ENCODE data around the gene GSC2. TPM values are rescaled to one million over a fixed set of nuclear protein-coding genes. Genes with fewer than 3 reads are reported as not detected.
A peak's percentile ranks its signal among the peaks of the same experiment; 100 is the strongest.

GSC2 gene
- total and polyA plus RNA-seq, 9 of the 15 experiments (the other 6 are each of a cell fraction or from before 2014, with no cell fraction given) = not detected

DNA sequence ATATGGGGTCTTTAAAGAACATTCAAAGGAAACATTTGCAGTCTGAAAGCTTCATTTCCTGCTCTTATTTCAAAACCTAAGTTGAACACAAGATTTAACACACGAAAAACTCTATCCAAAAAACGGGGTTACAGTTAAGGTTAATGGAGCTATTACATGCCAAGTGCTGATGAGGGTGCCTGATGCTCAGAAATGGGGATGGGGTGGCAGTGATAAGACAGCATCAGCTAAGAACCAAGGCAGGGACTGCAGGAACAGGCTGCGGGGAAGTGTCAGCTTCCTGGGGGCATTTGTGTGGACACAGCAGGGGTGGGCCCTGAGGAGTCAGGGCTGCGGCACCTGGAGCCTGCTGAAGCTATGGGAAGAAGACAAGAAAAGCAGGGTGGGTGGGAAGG lies 40.0 kb downstream of the GSC2 start:
- peaks cover 40% of the 10 kb centered on the region for H3K36me3 ChIP-seq (ENCODE audit: control insufficient read depth, insufficient read depth, low read length)
- ATAC-seq (peak; percentile 46), FAIRE-seq (no peak), DNase-seq (ENCODE audit: extremely low read depth in 1 of 4, low spot score in 3 of 4) (peak in 3 of 4 experiments; percentile 63 to 74 (median 66))
- H4K20me1 ChIP-seq (replicated peaks; ENCODE audit: control insufficient read depth, insufficient read depth, low read length) = peaks cover 41% of the 10 kb centered on the region
- peak overlapping the region; percentile 65 for H3K4me2 ChIP-seq (ENCODE audit: insufficient read depth, low read length)
- peak overlapping the region; percentile 47 for H3K27ac ChIP-seq (ENCODE audit: extremely low read depth, low read depth, low read length)
- H3K4me1 ChIP-seq (replicated peaks in 1 of 2; ENCODE audit: control insufficient read depth in 2 of 2, insufficient read depth in 2 of 2, low read length in 2 of 2) = peaks cover 44 to 49% of the 10 kb centered on the region in 2 experiments
- peak overlapping the region; percentile 25 to 81 for H3K9ac ChIP-seq (ENCODE audit: insufficient read depth in 1 of 2, low read depth in 2 of 2, low read length in 2 of 2)
- intact Hi-C loops (cut with micrococcal nuclease) (loop anchor here (10.0 kb wide), 1 partner anchor 185 kb away; the partner anchor contains the start of gene CLTCL1), in situ Hi-C loops (cut with MboI) (no loop called here)
- CTCF ChIA-PET (ENCODE audit: low intra/inter-chr PET ratio) = interaction anchor here (0.7 kb wide), 1 partner anchor 1910 kb away, joined by 6 read pairs; no protein-coding TSS in a partner anchor
- 14% methylated on average over 4 of the region's 4 CpGs for WGBS (ENCODE audit: insufficient coverage, low coverage, missing lambda C conversion rate)
- no peaks in the 10 kb centered on the region for H3K9me3 ChIP-seq (replicated peaks; ENCODE audit: control insufficient read depth, insufficient read depth, low read depth, low read length)
- no peak overlapping the region for H2AFZ ChIP-seq (ENCODE audit: low read depth, low read length)
- peaks cover 18% of the 10 kb centered on the region for H3K9me1 ChIP-seq (ENCODE audit: control insufficient read depth, insufficient read depth, low read length)
- H3K79me2 ChIP-seq (ENCODE audit: control insufficient read depth, insufficient read depth, low read length) = peaks cover 96% of the 10 kb centered on the region
- H3K4me3 ChIP-seq = peak overlapping the region; percentile 14
- BruUV-seq (replicated peaks) = no TSS peak
- POLR2A ChIA-PET = interaction anchor here (0.6 to 4.4 kb wide), 18 partner anchors 9 to 1297 kb away, joined by 3 to 56 read pairs (median 6); partner anchors contain the start of genes DGCR2, ESS2 and SLC25A1
- H3K27me3 ChIP-seq (ENCODE audit: control insufficient read depth in 2 of 2, insufficient read depth in 2 of 2, low read length in 2 of 2) = no peaks in the 10 kb centered on the region
- TF ChIP-seq ZNF217 (CRISPR knock-in tag; IDR thresholded peaks at IDR 0.05) = no peak
- TF ChIP-seq ETV6 (IDR thresholded peaks at IDR 0.05; ENCODE audit: borderline replicate concordance in 1 of 2, low read depth in 2 of 2, low read length in 1 of 2) = no peak
- peak; percentile 61; the same call in 1 of the 2 replicates for TF ChIP-seq ETV6 (CRISPR knock-in tag; IDR thresholded peaks at IDR 0.05; ENCODE audit: borderline replicate concordance)
- TF ChIP-seq, protein P1, sequence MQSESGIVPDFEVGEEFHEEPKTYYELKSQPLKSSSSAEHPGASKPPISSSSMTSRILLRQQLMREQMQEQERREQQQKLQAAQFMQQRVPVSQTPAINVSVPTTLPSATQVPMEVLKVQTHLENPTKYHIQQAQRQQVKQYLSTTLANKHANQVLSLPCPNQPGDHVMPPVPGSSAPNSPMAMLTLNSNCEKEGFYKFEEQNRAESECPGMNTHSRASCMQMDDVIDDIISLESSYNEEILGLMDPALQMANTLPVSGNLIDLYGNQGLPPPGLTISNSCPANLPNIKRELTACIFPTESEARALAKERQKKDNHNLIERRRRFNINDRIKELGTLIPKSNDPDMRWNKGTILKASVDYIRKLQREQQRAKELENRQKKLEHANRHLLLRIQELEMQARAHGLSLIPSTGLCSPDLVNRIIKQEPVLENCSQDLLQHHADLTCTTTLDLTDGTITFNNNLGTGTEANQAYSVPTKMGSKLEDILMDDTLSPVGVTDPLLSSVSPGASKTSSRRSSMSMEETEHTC (IDR thresholded peaks at IDR 0.05) = no peak
- TF ChIP-seq RBM34 (IDR thresholded peaks at IDR 0.05; ENCODE audit: borderline replicate concordance, insufficient read depth, low read length) = no peak
- TF ChIP-seq, protein P2, sequence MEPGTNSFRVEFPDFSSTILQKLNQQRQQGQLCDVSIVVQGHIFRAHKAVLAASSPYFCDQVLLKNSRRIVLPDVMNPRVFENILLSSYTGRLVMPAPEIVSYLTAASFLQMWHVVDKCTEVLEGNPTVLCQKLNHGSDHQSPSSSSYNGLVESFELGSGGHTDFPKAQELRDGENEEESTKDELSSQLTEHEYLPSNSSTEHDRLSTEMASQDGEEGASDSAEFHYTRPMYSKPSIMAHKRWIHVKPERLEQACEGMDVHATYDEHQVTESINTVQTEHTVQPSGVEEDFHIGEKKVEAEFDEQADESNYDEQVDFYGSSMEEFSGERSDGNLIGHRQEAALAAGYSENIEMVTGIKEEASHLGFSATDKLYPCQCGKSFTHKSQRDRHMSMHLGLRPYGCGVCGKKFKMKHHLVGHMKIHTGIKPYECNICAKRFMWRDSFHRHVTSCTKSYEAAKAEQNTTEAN (CRISPR knock-in tag; IDR thresholded peaks at IDR 0.05) = no peak
- TF ChIP-seq, protein P3, sequence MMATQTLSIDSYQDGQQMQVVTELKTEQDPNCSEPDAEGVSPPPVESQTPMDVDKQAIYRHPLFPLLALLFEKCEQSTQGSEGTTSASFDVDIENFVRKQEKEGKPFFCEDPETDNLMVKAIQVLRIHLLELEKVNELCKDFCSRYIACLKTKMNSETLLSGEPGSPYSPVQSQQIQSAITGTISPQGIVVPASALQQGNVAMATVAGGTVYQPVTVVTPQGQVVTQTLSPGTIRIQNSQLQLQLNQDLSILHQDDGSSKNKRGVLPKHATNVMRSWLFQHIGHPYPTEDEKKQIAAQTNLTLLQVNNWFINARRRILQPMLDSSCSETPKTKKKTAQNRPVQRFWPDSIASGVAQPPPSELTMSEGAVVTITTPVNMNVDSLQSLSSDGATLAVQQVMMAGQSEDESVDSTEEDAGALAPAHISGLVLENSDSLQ (IDR thresholded peaks at IDR 0.05) = peak; percentile 16; the same call in 1 of the 2 replicates
- TF ChIP-seq, protein P4, sequence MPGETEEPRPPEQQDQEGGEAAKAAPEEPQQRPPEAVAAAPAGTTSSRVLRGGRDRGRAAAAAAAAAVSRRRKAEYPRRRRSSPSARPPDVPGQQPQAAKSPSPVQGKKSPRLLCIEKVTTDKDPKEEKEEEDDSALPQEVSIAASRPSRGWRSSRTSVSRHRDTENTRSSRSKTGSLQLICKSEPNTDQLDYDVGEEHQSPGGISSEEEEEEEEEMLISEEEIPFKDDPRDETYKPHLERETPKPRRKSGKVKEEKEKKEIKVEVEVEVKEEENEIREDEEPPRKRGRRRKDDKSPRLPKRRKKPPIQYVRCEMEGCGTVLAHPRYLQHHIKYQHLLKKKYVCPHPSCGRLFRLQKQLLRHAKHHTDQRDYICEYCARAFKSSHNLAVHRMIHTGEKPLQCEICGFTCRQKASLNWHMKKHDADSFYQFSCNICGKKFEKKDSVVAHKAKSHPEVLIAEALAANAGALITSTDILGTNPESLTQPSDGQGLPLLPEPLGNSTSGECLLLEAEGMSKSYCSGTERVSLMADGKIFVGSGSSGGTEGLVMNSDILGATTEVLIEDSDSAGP (CRISPR knock-in tag; IDR thresholded peaks at IDR 0.05) = 0 out of 2 replicates have a peak, but pooled peaks have one; percentile 18
- no peak for TF ChIP-seq TAF7 (tag; IDR thresholded peaks at IDR 0.05)
- TF ChIP-seq MCM5 (IDR thresholded peaks at IDR 0.05; ENCODE audit: low read depth) = no peak
- TF ChIP-seq FOXK1 (CRISPR knock-in tag; IDR thresholded peaks at IDR 0.05; ENCODE audit: borderline replicate concordance) = peak; percentile 89
- TF ChIP-seq, protein P5, sequence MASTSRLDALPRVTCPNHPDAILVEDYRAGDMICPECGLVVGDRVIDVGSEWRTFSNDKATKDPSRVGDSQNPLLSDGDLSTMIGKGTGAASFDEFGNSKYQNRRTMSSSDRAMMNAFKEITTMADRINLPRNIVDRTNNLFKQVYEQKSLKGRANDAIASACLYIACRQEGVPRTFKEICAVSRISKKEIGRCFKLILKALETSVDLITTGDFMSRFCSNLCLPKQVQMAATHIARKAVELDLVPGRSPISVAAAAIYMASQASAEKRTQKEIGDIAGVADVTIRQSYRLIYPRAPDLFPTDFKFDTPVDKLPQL (IDR thresholded peaks at IDR 0.05; ENCODE audit: extremely low read depth, insufficient read length) = no peak
- TF ChIP-seq, protein P6, sequence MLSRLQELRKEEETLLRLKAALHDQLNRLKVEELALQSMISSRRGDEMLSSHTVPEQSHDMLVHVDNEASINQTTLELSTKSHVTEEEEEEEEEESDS (CRISPR knock-in tag; IDR thresholded peaks at IDR 0.05) = no peak
- no peak for TF ChIP-seq NEUROD1 (IDR thresholded peaks at IDR 0.05; ENCODE audit: borderline replicate concordance, low read depth, low read length, partially characterized antibody)

All from K562 (cell line).